SK-N-SH treated with all-trans-retinoic acid at 6 μM for 48 hours (cell line): ENCODE results near the gene C2orf81.

Experiments
- ATAC-seq: fragments of 200-7000 bp; cut with Tn5 transposase; 3 replicates; pipeline ENCODE4 v1.9.1; 2020; ENCODE audit warnings: mild to moderate bottlenecking, moderate library complexity
- BACH2 ChIP-seq: fragments of 250-450 bp; sonication (Bioruptor Pico); IDR thresholded peaks from 2 replicates; pipeline ENCODE4 v1.9.0; 2021; ENCODE audit warnings: mild to moderate bottlenecking, borderline replicate concordance
- CSDC2 ChIP-seq: fragments of 250-450 bp; sonication (Bioruptor Pico); IDR thresholded peaks from 2 replicates; pipeline ENCODE4 v1.5.0; 2020; ENCODE audit warnings: mild to moderate bottlenecking, moderate library complexity
- ESRRG ChIP-seq: fragments of 250-450 bp; sonication (Bioruptor Pico); IDR thresholded peaks from 2 replicates; pipeline ENCODE4 v1.6.1; 2021; ENCODE audit warnings: mild to moderate bottlenecking
- GLIS3 ChIP-seq: fragments of 250-450 bp; sonication (Bioruptor Pico); IDR thresholded peaks from 2 replicates; pipeline ENCODE4 v1.5.0; 2020; ENCODE audit warnings: mild to moderate bottlenecking, moderate library complexity
- ISL1 ChIP-seq: fragments of 250-450 bp; sonication (Bioruptor Pico); IDR thresholded peaks from 2 replicates; pipeline ENCODE4 v2.1.2; 2022; ENCODE audit warnings: mild to moderate bottlenecking, moderate library complexity
- OSR1 ChIP-seq: fragments of 250-450 bp; sonication (Bioruptor Pico); IDR thresholded peaks from 2 replicates; pipeline ENCODE4 v1.8.0; 2022; ENCODE audit warnings: moderate library complexity, mild to moderate bottlenecking, inconsistent platforms
- PPARA ChIP-seq: fragments of 250-450 bp; sonication (Bioruptor Pico); IDR thresholded peaks from 2 replicates; pipeline ENCODE4 v1.5.0; 2020; ENCODE audit warnings: mild to moderate bottlenecking, borderline replicate concordance
- RARB ChIP-seq: fragments of 250-450 bp; sonication (Bioruptor Pico); IDR thresholded peaks from 2 replicates; pipeline ENCODE4 v1.8.0; 2021; ENCODE audit warnings: mild to moderate bottlenecking, moderate library complexity
- TCF4 ChIP-seq: fragments of 250-450 bp; sonication (Bioruptor Pico); IDR thresholded peaks from 2 replicates; pipeline ENCODE4 v1.8.0; 2021; ENCODE audit warnings: mild to moderate bottlenecking, moderate library complexity, borderline replicate concordance
- TOX ChIP-seq: fragments of 250-450 bp; sonication (Bioruptor Pico); IDR thresholded peaks from 2 replicates; pipeline ENCODE4 v1.8.0; 2021; ENCODE audit warnings: mild to moderate bottlenecking, moderate library complexity, borderline replicate concordance
- ZFP3 ChIP-seq: fragments of 250-450 bp; sonication (Bioruptor Pico); IDR thresholded peaks from 2 replicates; pipeline ENCODE4 v1.5.0; 2020; ENCODE audit warnings: mild to moderate bottlenecking, moderate library complexity
- ZNF565 ChIP-seq: fragments of 450-650 bp; formaldehyde crosslinking; conservative IDR thresholded peaks from 2 replicates; pipeline ENCODE4 v1.5.0; 2020; ENCODE audit warnings: low read depth, mild to moderate bottlenecking, moderate library complexity
- ZNF70 ChIP-seq: fragments of 450-650 bp; formaldehyde crosslinking; IDR thresholded peaks from 2 replicates; pipeline ENCODE4 v1.5.0; 2020; ENCODE audit warnings: mild to moderate bottlenecking, moderate library complexity
- ZNF8 ChIP-seq: fragments of 450-650 bp; formaldehyde crosslinking; IDR thresholded peaks from 2 replicates; pipeline ENCODE4 v1.5.0; 2020; ENCODE audit warnings: mild to moderate bottlenecking, moderate library complexity
- TF ChIP-seq, protein P1 (sequence below): fragments of 250-450 bp; sonication (Bioruptor Pico); IDR thresholded peaks from 2 replicates; pipeline ENCODE4 v1.5.0; 2020; ENCODE audit warnings: mild to moderate bottlenecking, moderate library complexity
- TF ChIP-seq, protein P2 (sequence below): fragments of 250-450 bp; sonication (Bioruptor Pico); IDR thresholded peaks from 2 replicates; pipeline ENCODE4 v1.8.0; 2021; ENCODE audit warnings: low read depth, mild to moderate bottlenecking, moderate library complexity, borderline replicate concordance
- TF ChIP-seq, protein P3 (sequence below): fragments of 250-450 bp; sonication (Bioruptor Pico); IDR thresholded peaks from 2 replicates; pipeline ENCODE4 v1.5.1; 2020; ENCODE audit warnings: low read depth, mild to moderate bottlenecking, moderate library complexity
- TF ChIP-seq, protein P4 (sequence below): fragments of 250-450 bp; sonication (Bioruptor Pico); IDR thresholded peaks from 2 replicates; pipeline ENCODE4 v1.8.0; 2020; ENCODE audit warnings: mild to moderate bottlenecking, moderate library complexity, borderline replicate concordance
- TF ChIP-seq, protein P5 (sequence below): fragments of 250-450 bp; sonication (Bioruptor Pico); IDR thresholded peaks from 2 replicates; pipeline ENCODE4 v1.5.1; 2021; ENCODE audit warnings: mild to moderate bottlenecking, moderate library complexity

C2orf81 gene

DNA sequence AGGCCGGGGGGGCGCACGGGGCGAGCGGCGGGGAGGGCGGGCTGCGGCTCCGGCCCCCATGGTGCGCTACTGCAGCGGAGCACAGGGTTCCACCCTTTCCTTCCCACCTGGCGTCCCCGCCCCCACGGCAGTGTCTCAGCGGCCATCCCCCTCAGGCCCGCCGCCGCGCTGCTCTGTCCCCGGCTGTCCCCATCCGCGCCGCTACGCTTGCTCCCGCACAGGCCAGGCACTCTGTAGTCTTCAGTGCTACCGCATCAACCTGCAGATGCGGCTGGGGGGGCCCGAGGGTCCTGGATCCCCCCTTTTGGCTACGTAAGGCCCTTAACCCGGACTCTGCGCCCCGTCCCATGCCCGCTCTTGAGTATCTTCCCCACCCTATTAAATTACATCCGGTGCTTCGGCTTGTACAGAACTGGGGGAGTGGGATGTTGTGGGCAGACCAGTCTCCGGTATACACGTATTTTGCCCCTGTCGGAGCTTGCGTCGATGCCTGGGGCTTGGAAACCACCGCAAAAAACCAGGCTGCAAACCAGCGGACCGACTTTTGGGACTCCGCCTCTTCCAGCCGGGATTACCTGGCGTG lies 36.2 kb upstream of the C2orf81 start:
- TF ChIP-seq GLIS3 (CRISPR knock-in tag) (0 out of 2 replicates have a peak, but pooled peaks have one; percentile 53), TCF4 (CRISPR knock-in tag) (peak; percentile 9; the same call in 1 of the 2 replicates)
- TF ChIP-seq, protein P1, sequence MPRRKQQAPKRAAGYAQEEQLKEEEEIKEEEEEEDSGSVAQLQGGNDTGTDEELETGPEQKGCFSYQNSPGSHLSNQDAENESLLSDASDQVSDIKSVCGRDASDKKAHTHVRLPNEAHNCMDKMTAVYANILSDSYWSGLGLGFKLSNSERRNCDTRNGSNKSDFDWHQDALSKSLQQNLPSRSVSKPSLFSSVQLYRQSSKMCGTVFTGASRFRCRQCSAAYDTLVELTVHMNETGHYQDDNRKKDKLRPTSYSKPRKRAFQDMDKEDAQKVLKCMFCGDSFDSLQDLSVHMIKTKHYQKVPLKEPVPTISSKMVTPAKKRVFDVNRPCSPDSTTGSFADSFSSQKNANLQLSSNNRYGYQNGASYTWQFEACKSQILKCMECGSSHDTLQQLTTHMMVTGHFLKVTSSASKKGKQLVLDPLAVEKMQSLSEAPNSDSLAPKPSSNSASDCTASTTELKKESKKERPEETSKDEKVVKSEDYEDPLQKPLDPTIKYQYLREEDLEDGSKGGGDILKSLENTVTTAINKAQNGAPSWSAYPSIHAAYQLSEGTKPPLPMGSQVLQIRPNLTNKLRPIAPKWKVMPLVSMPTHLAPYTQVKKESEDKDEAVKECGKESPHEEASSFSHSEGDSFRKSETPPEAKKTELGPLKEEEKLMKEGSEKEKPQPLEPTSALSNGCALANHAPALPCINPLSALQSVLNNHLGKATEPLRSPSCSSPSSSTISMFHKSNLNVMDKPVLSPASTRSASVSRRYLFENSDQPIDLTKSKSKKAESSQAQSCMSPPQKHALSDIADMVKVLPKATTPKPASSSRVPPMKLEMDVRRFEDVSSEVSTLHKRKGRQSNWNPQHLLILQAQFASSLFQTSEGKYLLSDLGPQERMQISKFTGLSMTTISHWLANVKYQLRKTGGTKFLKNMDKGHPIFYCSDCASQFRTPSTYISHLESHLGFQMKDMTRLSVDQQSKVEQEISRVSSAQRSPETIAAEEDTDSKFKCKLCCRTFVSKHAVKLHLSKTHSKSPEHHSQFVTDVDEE (CRISPR knock-in tag) = no peak
- TF ChIP-seq, all 23 proteins: peak for 2
- peak; percentile 10 for ATAC-seq

DNA sequence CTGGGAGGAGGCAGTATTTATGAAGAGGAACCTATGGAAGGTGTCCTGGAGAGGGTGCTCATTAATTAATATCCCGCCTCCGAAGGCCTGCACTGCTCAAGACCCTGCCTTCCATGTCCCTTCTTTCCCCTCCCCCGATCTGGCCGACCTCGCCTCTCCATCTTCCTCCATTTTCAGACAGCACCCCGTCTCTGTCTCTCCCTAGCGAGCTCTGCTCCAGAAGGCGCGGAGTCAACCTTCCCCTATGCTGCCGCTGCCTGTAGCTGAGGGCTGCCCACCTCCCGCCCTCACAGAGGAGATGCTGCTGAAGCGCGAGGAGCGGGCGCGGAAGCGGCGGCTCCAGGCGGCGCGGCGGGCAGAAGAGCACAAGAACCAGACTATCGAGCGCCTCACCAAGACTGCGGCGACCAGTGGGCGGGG lies 35.7 kb upstream of the C2orf81 start:
- TF ChIP-seq OSR1 (CRISPR knock-in tag) (no peak), ZFP3 (CRISPR knock-in tag) (no peak), ZNF70 (CRISPR knock-in tag) (no peak), TCF4 (CRISPR knock-in tag) (no peak), RARB (CRISPR knock-in tag) (no peak), ZNF8 (CRISPR knock-in tag) (no peak), TOX (no peak), PPARA (no peak), BACH2 (CRISPR knock-in tag) (no peak), CSDC2 (CRISPR knock-in tag) (no peak)
- TF ChIP-seq, protein P2, sequence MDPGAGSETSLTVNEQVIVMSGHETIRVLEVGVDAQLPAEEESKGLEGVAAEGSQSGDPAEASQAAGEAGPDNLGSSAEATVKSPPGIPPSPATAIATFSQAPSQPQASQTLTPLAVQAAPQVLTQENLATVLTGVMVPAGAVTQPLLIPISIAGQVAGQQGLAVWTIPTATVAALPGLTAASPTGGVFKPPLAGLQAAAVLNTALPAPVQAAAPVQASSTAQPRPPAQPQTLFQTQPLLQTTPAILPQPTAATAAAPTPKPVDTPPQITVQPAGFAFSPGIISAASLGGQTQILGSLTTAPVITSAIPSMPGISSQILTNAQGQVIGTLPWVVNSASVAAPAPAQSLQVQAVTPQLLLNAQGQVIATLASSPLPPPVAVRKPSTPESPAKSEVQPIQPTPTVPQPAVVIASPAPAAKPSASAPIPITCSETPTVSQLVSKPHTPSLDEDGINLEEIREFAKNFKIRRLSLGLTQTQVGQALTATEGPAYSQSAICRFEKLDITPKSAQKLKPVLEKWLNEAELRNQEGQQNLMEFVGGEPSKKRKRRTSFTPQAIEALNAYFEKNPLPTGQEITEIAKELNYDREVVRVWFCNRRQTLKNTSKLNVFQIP (CRISPR knock-in tag) = no peak
- TF ChIP-seq, protein P1 (CRISPR knock-in tag) = no peak
- TF ChIP-seq, protein P3, sequence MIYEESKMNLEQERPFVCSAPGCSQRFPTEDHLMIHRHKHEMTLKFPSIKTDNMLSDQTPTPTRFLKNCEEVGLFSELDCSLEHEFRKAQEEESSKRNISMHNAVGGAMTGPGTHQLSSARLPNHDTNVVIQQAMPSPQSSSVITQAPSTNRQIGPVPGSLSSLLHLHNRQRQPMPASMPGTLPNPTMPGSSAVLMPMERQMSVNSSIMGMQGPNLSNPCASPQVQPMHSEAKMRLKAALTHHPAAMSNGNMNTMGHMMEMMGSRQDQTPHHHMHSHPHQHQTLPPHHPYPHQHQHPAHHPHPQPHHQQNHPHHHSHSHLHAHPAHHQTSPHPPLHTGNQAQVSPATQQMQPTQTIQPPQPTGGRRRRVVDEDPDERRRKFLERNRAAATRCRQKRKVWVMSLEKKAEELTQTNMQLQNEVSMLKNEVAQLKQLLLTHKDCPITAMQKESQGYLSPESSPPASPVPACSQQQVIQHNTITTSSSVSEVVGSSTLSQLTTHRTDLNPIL = no peak
- TF ChIP-seq, protein P4, sequence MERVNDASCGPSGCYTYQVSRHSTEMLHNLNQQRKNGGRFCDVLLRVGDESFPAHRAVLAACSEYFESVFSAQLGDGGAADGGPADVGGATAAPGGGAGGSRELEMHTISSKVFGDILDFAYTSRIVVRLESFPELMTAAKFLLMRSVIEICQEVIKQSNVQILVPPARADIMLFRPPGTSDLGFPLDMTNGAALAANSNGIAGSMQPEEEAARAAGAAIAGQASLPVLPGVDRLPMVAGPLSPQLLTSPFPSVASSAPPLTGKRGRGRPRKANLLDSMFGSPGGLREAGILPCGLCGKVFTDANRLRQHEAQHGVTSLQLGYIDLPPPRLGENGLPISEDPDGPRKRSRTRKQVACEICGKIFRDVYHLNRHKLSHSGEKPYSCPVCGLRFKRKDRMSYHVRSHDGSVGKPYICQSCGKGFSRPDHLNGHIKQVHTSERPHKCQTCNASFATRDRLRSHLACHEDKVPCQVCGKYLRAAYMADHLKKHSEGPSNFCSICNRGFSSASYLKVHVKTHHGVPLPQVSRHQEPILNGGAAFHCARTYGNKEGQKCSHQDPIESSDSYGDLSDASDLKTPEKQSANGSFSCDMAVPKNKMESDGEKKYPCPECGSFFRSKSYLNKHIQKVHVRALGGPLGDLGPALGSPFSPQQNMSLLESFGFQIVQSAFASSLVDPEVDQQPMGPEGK (CRISPR knock-in tag) = no peak
- ATAC-seq = peak; percentile 9

DNA sequence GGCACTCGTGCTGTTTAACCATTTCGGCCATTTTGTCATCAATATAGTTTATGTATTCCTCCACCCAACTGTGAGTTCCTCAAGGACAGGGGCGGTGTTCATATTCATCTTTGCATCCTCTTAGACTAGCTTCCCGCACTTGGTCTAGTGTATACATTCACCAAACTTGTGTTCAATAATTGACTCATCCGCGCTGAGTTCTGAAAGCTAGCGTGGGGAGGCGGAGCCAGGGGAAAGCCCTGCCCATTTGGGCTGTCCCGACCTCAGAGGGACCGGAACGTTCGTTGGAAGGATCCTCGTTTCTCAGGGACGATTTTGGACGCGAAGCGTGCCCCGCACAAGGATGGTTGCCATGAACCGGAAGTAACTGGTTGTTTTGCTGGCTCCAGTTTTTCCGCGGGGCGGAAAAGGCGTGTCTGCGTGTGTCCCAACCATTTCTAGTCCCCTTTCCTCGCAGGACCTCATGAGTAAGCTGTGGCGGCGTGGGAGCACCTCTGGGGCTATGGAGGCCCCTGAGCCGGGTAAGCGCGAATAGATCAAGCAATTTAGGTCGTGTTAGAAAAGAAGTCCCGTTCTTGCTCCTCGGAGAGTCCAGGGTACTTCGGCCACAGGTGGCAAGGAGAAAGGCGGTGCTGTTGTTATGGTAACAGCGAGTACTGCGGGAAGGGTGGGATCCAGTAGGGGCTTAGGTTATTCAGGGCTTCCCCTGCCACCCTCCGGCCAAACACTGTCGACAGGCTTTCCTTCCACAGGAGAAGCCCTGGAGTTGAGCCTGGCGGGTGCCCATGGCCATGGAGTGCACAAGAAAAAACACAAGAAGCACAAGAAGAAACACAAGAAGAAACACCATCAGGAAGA lies 33.5 kb upstream of the C2orf81 start, which contains the start of gene INO80B:
INO80B (plus strand) TSS at position 434 of the 858 bp plus-strand sequence; CDS start at position 464, 30 bp downstream.
- TF ChIP-seq ZNF565 (CRISPR knock-in tag) (no peak), ISL1 (CRISPR knock-in tag) (no peak), TOX (no peak), ESRRG (no peak), OSR1 (CRISPR knock-in tag) (no peak), ZNF8 (CRISPR knock-in tag) (no peak)
- TF ChIP-seq, protein P5, sequence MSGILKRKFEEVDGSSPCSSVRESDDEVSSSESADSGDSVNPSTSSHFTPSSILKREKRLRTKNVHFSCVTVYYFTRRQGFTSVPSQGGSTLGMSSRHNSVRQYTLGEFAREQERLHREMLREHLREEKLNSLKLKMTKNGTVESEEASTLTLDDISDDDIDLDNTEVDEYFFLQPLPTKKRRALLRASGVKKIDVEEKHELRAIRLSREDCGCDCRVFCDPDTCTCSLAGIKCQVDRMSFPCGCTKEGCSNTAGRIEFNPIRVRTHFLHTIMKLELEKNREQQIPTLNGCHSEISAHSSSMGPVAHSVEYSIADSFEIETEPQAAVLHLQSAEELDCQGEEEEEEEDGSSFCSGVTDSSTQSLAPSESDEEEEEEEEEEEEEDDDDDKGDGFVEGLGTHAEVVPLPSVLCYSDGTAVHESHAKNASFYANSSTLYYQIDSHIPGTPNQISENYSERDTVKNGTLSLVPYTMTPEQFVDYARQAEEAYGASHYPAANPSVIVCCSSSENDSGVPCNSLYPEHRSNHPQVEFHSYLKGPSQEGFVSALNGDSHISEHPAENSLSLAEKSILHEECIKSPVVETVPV = no peak
- TF ChIP-seq, protein P3 = no peak
- TF ChIP-seq, protein P4 (CRISPR knock-in tag) = no peak
- ATAC-seq = peak; percentile 53
